HepG2 (cell line): ENCODE data around the gene TM9SF4.

Experiments
- AGO1 ChIP-seq: fragments of 200-400 bp; formaldehyde crosslinking; IDR thresholded peaks from 2 replicates; pipeline ENCODE4 v1.6.1; 2017; ENCODE audit warnings: mild to moderate bottlenecking, low read depth, low read length, moderate library complexity; ENCODE audit not compliant: poor library complexity, severe bottlenecking
- ATF6 ChIP-seq: sonication (generic); formaldehyde crosslinking; conservative IDR thresholded peaks from 2 replicates; pipeline ENCODE4 v1.4.0; 2020; ENCODE audit warnings: missing genetic modification reagents
- BHLHE40 ChIP-seq: IDR thresholded peaks from 2 replicates; pipeline ENCODE4 v1.6.1; 2011; ENCODE audit warnings: low read length, improper control_type of control experiment
- CTCF ChIP-seq: sonication (generic); formaldehyde crosslinking; IDR thresholded peaks from 2 replicates; pipeline ENCODE4 v1.5.0; 2020; ENCODE audit warnings: mild to moderate bottlenecking, missing genetic modification reagents, moderate library complexity
- GABPA ChIP-seq, 2 experiments: IDR thresholded peaks; 2 replicates each; pipeline ENCODE4 v1.6.1; 2011 to 2016; ENCODE audit warnings: low read depth in 2 of 2, low read length in 1 of 2, missing biosample characterization in 1 of 2, missing genetic modification characterization in 1 of 2
- JUND ChIP-seq: sonication (generic); formaldehyde crosslinking; IDR thresholded peaks from 2 replicates; pipeline ENCODE4 v1.8.0; 2022; ENCODE audit warnings: mild to moderate bottlenecking, missing genetic modification reagents
- POLR2A ChIP-seq, 2 experiments: IDR thresholded peaks; 2 replicates each; pipeline ENCODE4 v1.6.1; 2011; ENCODE audit warnings: low read depth in 2 of 2, low read length in 2 of 2, mild to moderate bottlenecking in 1 of 2, moderate library complexity in 1 of 2; ENCODE audit not compliant: insufficient read depth in 1 of 2
- RFX5 ChIP-seq: IDR thresholded peaks from 2 replicates; pipeline ENCODE4 v1.6.1; 2011; ENCODE audit warnings: low read depth, low read length, improper control_type of control experiment
- ZNF20 ChIP-seq: sonication (generic); formaldehyde crosslinking; IDR thresholded peaks from 2 replicates; pipeline ENCODE4 v1.4.0; 2020; ENCODE audit warnings: mild to moderate bottlenecking, moderate library complexity, missing genetic modification reagents
- ZNF274 ChIP-seq: sonication (generic); formaldehyde crosslinking; IDR thresholded peaks from 2 replicates; pipeline ENCODE4 v1.5.1; 2020; ENCODE audit warnings: mild to moderate bottlenecking, missing genetic modification reagents
- ZNF768 ChIP-seq: sonication (generic); formaldehyde crosslinking; IDR thresholded peaks from 2 replicates; pipeline ENCODE4 v1.4.0; 2020; ENCODE audit warnings: missing genetic modification reagents
- ZNF839 ChIP-seq: sonication (generic); formaldehyde crosslinking; IDR thresholded peaks from 2 replicates; pipeline ENCODE4 v1.4.0; 2020; ENCODE audit warnings: missing genetic modification reagents, mild to moderate bottlenecking, borderline replicate concordance
- ZSCAN30 ChIP-seq: sonication (generic); formaldehyde crosslinking; IDR thresholded peaks from 2 replicates; pipeline ENCODE4 v1.5.0; 2020; ENCODE audit warnings: mild to moderate bottlenecking, missing genetic modification reagents

- TF ChIP-seq BHLHE40 (no peak), GABPA (IDR thresholded peaks at IDR 0.05; ENCODE audit: low read depth, low read length) (no peak), GABPA (CRISPR knock-in tag; IDR thresholded peaks at IDR 0.05; ENCODE audit: low read depth) (no peak), ZNF274 (CRISPR knock-in tag) (no peak), ZNF839 (CRISPR knock-in tag) (no peak), CTCF (CRISPR knock-in tag) (no peak), RFX5 (no peak), POLR2A (IDR thresholded peaks at IDR 0.05; ENCODE audit: insufficient read depth in 1 of 2, low read depth in 2 of 2, low read length in 2 of 2) (no peak), ZNF768 (CRISPR knock-in tag) (no peak), AGO1 (no peak), ZSCAN30 (CRISPR knock-in tag) (no peak), ZNF20 (CRISPR knock-in tag) (no peak), JUND (CRISPR knock-in tag) (no peak), ATF6 (CRISPR knock-in tag) (no peak)
Observed at GRCh38 chr20:32179934-32180333, 70.4 kb downstream of the TM9SF4 start.
